ENCODE results near the gene EMP3.

The EMP3 gene

GRCh38 chr19:48379058-48379457 is 53.7 kb downstream of the EMP3 start:
- DNase-seq (ENCODE audit: low read depth in 3 of 3): no peak
